CD4-positive, alpha-beta memory T cell (primary cell): ENCODE measurements around the gene NCOA3. TPM values are rescaled to one million over a fixed set of nuclear protein-coding genes. Genes with fewer than 3 reads are reported as not detected.

ENCODE experiments used
- polyA plus RNA-seq, 2 donors: library from polyadenylated mRNA; unstranded; fragments of 300-500 nt; fragmentation: Illumina TruSeq; gene quantifications; one replicate each; pipeline ENCODE4 v1.2.3, GENCODE V29; 2021
- total RNA-seq, 2 experiments: library from RNA; stranded (reverse); gene quantifications; one replicate each; pipeline ENCODE4 v1.2.3, GENCODE V29; 2021

Gene NCOA3
- total and polyA plus RNA-seq, 4 experiments from 2014 or later: 7.0 to 74.7 (median 46.2) TPM

Other genes starting within 250 kb of the NCOA3 start
- gene ZMYND8, start 145.2 kb upstream of the NCOA3 start, total RNA-seq: 10 to 100 TPM; 47.7 to 48.5 TPM
- gene ZMYND8, start 145.2 kb upstream of the NCOA3 start, polyA plus RNA-seq: 10 to 100 TPM in 1 of 2 donors, 1 to 10 TPM in 1; 3.5 to 20.1 TPM